Endothelial cell of umbilical vein (primary cell): ENCODE measurements around the gene CLDND2. TPM values are rescaled to one million over a fixed set of nuclear protein-coding genes. Genes with fewer than 3 reads are reported as not detected.
"Not testable (repeated sequence)": the region's sequence is repeated elsewhere in the genome, so short reads cannot be mapped to it uniquely, and the experiment has no call there.

ENCODE experiments used
- BruUV-seq: library from RNA; stranded (reverse); fragments of 400-500 nt; replicated peaks from 2 replicates; lab custom pipeline; 2021; lab: Mats Ljungman, UMichigan
- CTCF ChIA-PET: fragments of 300-600, 350-600 bp; sonication (Branson Sonifier 250); formaldehyde crosslinking; loops from one replicate; lab custom pipeline; 2021; ENCODE audit warnings: antibody characterized with exemption, inconsistent platforms; lab: Charles Lee
- POLR2A ChIA-PET: fragments of 300-600, 350-600 bp; sonication (Branson Sonifier 250); formaldehyde crosslinking; loops from one replicate; lab custom pipeline; 2021; ENCODE audit warnings: antibody characterized with exemption, inconsistent platforms; lab: Charles Lee
- DNase-seq: peaks from one replicate; pipeline ENCODE4 v3.0.0-alpha.2; 2011; ENCODE audit warnings: low read depth, low spot score
- FAIRE-seq: peaks from 2 replicates; lab custom pipeline; 2011; peaks lifted over from hg19 to GRCh38; lab: Jason Lieb, UNC
- H2AFZ ChIP-seq: 2 replicates; pipeline ENCODE4 v1.6.0; 2012; ENCODE audit warnings: low read depth, low read length, control low read depth, inconsistent platforms
- H3K27ac ChIP-seq: 2 replicates; pipeline ENCODE4 v1.5.1; 2011; ENCODE audit warnings: low read depth, mild to moderate bottlenecking, control low read depth, low read length, moderate library complexity; ENCODE audit not compliant: insufficient read depth
- H3K27me3 ChIP-seq, 2 experiments: 2 replicates each; pipeline versions ENCODE4 v1.6.0 to v1.6.1; 2011; ENCODE audit warnings: low read length in 2 of 2, mixed read lengths in 1 of 2; ENCODE audit not compliant: control insufficient read depth in 2 of 2, insufficient read depth in 2 of 2
- H3K36me3 ChIP-seq, 2 experiments: 2 replicates in 1 of 2; 3 replicates in 1 of 2; pipeline ENCODE4 v1.5.1; 2011; ENCODE audit warnings: low read length in 2 of 2, mild to moderate bottlenecking in 1 of 2, moderate library complexity in 1 of 2; ENCODE audit not compliant: control insufficient read depth in 2 of 2, insufficient read depth in 2 of 2; ENCODE audit errors: extremely low read depth in 1 of 2
- H3K4me1 ChIP-seq: 3 replicates; pipeline ENCODE4 v1.5.1; 2011; ENCODE audit warnings: mild to moderate bottlenecking, low read length; ENCODE audit not compliant: control insufficient read depth, insufficient read depth; ENCODE audit errors: extremely low read depth
- H3K4me2 ChIP-seq: 2 replicates; pipeline ENCODE4 v1.6.1; 2011; ENCODE audit warnings: low read length, control low read depth, mixed read lengths; ENCODE audit not compliant: insufficient read depth
- H3K4me3 ChIP-seq, 3 experiments: fragments of 200-600 bp in 1 of 3; sonication (generic), shearing (Covaris generic) in 1 of 3; replicated peaks in 1 of 3; 2 replicates each; pipeline ENCODE4 v1.5.1; 2011 to 2016; ENCODE audit warnings: control low read depth in 3 of 3, low read length in 3 of 3, mild to moderate bottlenecking in 2 of 3, inconsistent platforms in 1 of 3, low read depth in 1 of 3, moderate library complexity in 1 of 3; ENCODE audit not compliant: insufficient read depth in 1 of 3
- H3K79me2 ChIP-seq: 2 replicates; pipeline ENCODE4 v1.6.0; 2012; ENCODE audit warnings: low read length, inconsistent platforms; ENCODE audit not compliant: control insufficient read depth, insufficient read depth
- H3K9ac ChIP-seq: replicated peaks from 2 replicates; pipeline ENCODE3; 2011; ENCODE audit warnings: low read length, control low read depth; ENCODE audit not compliant: insufficient read depth; ENCODE audit errors: extremely low read depth
- H3K9me1 ChIP-seq: replicated peaks from 3 replicates; pipeline ENCODE4 v1.6.0; 2011; ENCODE audit warnings: mild to moderate bottlenecking, low read length; ENCODE audit not compliant: control insufficient read depth, insufficient read depth; ENCODE audit errors: extremely low read depth
- H3K9me3 ChIP-seq: replicated peaks from 2 replicates; pipeline ENCODE4 v1.5.1; 2012; ENCODE audit warnings: low read length, inconsistent platforms; ENCODE audit not compliant: control insufficient read depth, insufficient read depth
- H4K20me1 ChIP-seq: replicated peaks from 2 replicates; pipeline ENCODE3; 2011; ENCODE audit warnings: mild to moderate bottlenecking, low read length; ENCODE audit not compliant: control insufficient read depth, insufficient read depth; ENCODE audit errors: extremely low read depth
- FOS ChIP-seq: IDR thresholded peaks from 2 replicates; pipeline ENCODE4 v1.6.1; 2011; ENCODE audit warnings: mild to moderate bottlenecking, low read length, moderate library complexity, borderline replicate concordance; ENCODE audit not compliant: insufficient read depth
- GATA2 ChIP-seq: IDR thresholded peaks from 2 replicates; pipeline ENCODE4 v1.7.0; 2011; ENCODE audit warnings: low read depth, mild to moderate bottlenecking, moderate library complexity, mixed read lengths, low read length; ENCODE audit not compliant: insufficient read length, insufficient read depth
- MYC ChIP-seq: IDR thresholded peaks from one replicate; pipeline ENCODE4 v1.6.1; 2011; ENCODE audit warnings: mild to moderate bottlenecking, low read depth, low read length
- POLR2AphosphoS5 ChIP-seq: IDR thresholded peaks from 2 replicates; pipeline ENCODE4 v1.6.1; 2012; ENCODE audit warnings: low read depth, mild to moderate bottlenecking, control low read depth, low read length, moderate library complexity; ENCODE audit not compliant: insufficient read depth
- dilution Hi-C: fragments of 300-500 bp; cut with MboI; formaldehyde crosslinking; loops from one replicate; pipeline ENCODE4 v1.15.0; 2019; ENCODE audit warnings: low sequenced_read_pairs; ENCODE audit not compliant: extremely low pct_ligation_motif_present
- intact Hi-C: fragments of 100-400 bp; cut with micrococcal nuclease; formaldehyde crosslinking; loops from one replicate; pipeline ENCODE4 v1.10.0; 2022
- polyA plus RNA-seq, 4 experiments: library from polyadenylated mRNA; depleted of rRNA in 3 of 4; stranded (reverse) in 3 of 4; unstranded in 1 of 4; fragments of >200 nt; gene quantifications; 2 replicates each; pipeline versions ENCODE4 v1.2.1 to v1.2.3, GENCODE V29; 2011 to 2012; ENCODE audit warnings: missing spikeins in 1 of 4
- total RNA-seq: library from RNA; stranded (reverse); gene quantifications from 2 replicates; pipeline ENCODE4 v1.2.3, GENCODE V29; 2021
- TF ChIP-seq, protein P1 (sequence below), 2 donors: IDR thresholded peaks; 1 replicate in 1 of 2; 2 replicates in 1 of 2; pipeline ENCODE4 v1.5.1; 2011; ENCODE audit warnings: low read length in 2 of 2, mild to moderate bottlenecking in 2 of 2, moderate library complexity in 2 of 2, control low read depth in 1 of 2, inconsistent platforms in 1 of 2, low read depth in 1 of 2; ENCODE audit not compliant: insufficient read depth in 1 of 2; ENCODE audit errors: extremely low read depth in 1 of 2
- TF ChIP-seq, protein P2 (sequence below): IDR thresholded peaks from 2 replicates; pipeline ENCODE4 v1.6.1; 2011; ENCODE audit not compliant: insufficient read depth, insufficient read length

CLDND2 gene
- total and polyA plus RNA-seq, 2 donors (not counting 3 experiments of a cell fraction or from before 2014, with no cell fraction given), result 0.97 TPM; not detected in 1

DNA sequence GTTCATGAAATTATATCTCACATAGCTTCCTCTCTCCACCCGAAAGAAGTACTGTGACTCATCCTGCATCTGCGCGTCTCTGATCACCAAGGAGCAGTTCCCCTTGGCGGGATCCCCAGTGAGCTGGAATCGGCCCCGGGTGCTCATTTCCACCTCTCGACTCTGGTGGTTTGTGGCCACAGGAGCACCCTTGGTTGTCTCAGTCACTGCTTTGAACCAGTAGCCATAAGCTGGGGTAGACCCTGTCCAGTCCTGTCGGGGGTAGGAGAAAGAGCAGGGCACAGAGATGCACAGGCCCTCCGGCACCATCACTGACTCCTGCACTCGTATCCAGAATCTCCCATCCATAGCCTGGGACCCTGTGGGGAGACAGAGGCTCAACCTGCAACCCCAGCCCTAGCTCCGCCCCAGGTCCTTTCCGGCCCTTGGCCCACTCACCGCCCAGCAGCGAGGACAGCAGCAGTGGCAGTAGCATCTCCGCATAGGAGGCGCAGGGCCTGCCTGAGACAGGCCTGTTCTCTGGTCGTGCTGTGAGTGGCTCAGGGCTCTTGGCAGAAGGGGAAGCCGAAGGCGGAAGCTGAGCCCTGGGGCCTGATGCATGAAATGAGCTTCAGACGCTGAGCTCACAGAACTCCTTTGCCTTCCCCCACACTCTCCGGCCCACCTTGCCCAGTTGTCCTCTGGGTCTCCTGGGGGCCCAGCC is 48.5 kb upstream of the CLDND2 start, which contains the start of gene SIGLEC10:
Gene SIGLEC10, minus strand, starts transcription at position 536 of the 703 bp plus-strand sequence. Its CDS starts 61 bp downstream, at position 475.
- no peak within 1 kb of the TSS for H3K27ac ChIP-seq
- no peaks in the 10 kb centered on the region for H3K9me3 ChIP-seq
- CTCF ChIA-PET, result interaction anchor here (0.9 to 3.1 kb wide), 4 partner anchors 9 to 244 kb away, joined by 3 to 10 read pairs (median 4); partner anchors contain the start of gene NKG7
- no peaks in the 10 kb centered on the region for H3K79me2 ChIP-seq
- FAIRE-seq (no peak), DNase-seq (no peak)
- no peaks in the 10 kb centered on the region for H3K4me1 ChIP-seq
- no peaks in the 10 kb centered on the region for H3K9me1 ChIP-seq
- no peaks in the 10 kb centered on the region for H3K36me3 ChIP-seq
- dilution Hi-C loops (no loop called here), intact Hi-C loops (no loop called here)
- H3K4me3 ChIP-seq, result no peak within 1 kb of the TSS
- no peak within 1 kb of the TSS for H2AFZ ChIP-seq
- no peaks in the 10 kb centered on the region for H3K27me3 ChIP-seq
- no peak within 1 kb of the TSS for H3K9ac ChIP-seq
- POLR2A ChIA-PET, result no interaction called here
- H3K4me2 ChIP-seq, result no peak within 1 kb of the TSS
- no TSS peak for BruUV-seq
- TF ChIP-seq GATA2 (no peak), MYC (no peak), FOS (no peak), POLR2AphosphoS5 (no peak)
- TF ChIP-seq, protein P1, sequence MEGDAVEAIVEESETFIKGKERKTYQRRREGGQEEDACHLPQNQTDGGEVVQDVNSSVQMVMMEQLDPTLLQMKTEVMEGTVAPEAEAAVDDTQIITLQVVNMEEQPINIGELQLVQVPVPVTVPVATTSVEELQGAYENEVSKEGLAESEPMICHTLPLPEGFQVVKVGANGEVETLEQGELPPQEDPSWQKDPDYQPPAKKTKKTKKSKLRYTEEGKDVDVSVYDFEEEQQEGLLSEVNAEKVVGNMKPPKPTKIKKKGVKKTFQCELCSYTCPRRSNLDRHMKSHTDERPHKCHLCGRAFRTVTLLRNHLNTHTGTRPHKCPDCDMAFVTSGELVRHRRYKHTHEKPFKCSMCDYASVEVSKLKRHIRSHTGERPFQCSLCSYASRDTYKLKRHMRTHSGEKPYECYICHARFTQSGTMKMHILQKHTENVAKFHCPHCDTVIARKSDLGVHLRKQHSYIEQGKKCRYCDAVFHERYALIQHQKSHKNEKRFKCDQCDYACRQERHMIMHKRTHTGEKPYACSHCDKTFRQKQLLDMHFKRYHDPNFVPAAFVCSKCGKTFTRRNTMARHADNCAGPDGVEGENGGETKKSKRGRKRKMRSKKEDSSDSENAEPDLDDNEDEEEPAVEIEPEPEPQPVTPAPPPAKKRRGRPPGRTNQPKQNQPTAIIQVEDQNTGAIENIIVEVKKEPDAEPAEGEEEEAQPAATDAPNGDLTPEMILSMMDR (IDR thresholded peaks at IDR 0.05; ENCODE audit: extremely low read depth in 1 of 2, insufficient read depth in 1 of 2, low read depth in 1 of 2, low read length in 2 of 2), result no peak
- TF ChIP-seq, protein P2, sequence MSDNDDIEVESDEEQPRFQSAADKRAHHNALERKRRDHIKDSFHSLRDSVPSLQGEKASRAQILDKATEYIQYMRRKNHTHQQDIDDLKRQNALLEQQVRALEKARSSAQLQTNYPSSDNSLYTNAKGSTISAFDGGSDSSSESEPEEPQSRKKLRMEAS, result no peak
- H4K20me1 ChIP-seq, result no peaks in the 10 kb centered on the region

DNA sequence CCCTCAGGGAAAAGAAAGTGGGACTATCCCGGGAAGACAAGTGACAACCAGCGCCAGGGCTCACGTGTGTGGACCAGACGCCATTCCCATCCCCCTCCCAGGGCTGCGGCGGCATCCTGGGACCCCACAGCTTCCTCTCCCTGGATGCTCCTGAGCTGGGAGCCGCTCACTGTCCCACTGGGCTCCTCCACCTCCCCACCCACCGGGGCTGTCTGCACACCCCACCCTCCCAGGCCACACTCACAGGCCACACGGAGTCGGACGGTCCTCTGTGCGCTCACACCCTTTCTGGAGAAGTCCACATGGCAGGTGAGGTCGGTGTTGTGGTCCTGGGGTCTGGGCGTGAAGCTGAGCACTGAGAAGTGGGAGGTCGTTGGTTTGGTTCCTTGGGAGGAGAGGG is 47.6 kb upstream of the CLDND2 start:
- not testable (repeated sequence) for BruUV-seq, DNase-seq

More for the DNA sequence above, 47.6 kb upstream of the CLDND2 start:
- H3K4me3 ChIP-seq, POLR2A ChIA-PET, H3K9me1 ChIP-seq, dilution Hi-C loops, H3K9me3 ChIP-seq, H3K79me2 ChIP-seq, FAIRE-seq, H3K36me3 ChIP-seq, H3K9ac ChIP-seq, intact Hi-C loops, H3K4me2 ChIP-seq, H3K27ac ChIP-seq, H3K4me1 ChIP-seq, H4K20me1 ChIP-seq, H3K27me3 ChIP-seq, H2AFZ ChIP-seq: not testable (repeated sequence)
- CTCF ChIA-PET, result interaction anchor here (3.1 kb wide), 1 partner anchor 245 kb away, joined by 10 read pairs; no protein-coding TSS in a partner anchor
